NB4 (cell line): ENCODE results near the gene SPCS1.

Experiments used
- CTCF ChIP-seq: IDR thresholded peaks from one replicate; pipeline ENCODE4 v1.5.1; 2012; ENCODE audit warnings: low read depth, low read length
- POLR2A ChIP-seq: IDR thresholded peaks from 2 replicates; pipeline ENCODE4 v1.6.1; 2011; ENCODE audit warnings: mild to moderate bottlenecking; ENCODE audit not compliant: insufficient read length; ENCODE audit errors: extremely low read depth

- TF ChIP-seq CTCF = no peak
- TF ChIP-seq POLR2A = no peak
These were observed 26.1 kb upstream of the SPCS1 start for GRCh38 chr3:52679811-52680210.
